ENCODE measurements around the gene OR2V2. TPM values are rescaled to one million over a fixed set of nuclear protein-coding genes. Genes with fewer than 3 reads are reported as not detected.
A peak's percentile ranks its signal among the peaks of the same experiment; 100 is the strongest.

The OR2V2 gene
- total and polyA plus RNA-seq, 10 of the 15 experiments (the other 5 are each of a cell fraction or from before 2014, with no cell fraction given): 0.26 TPM; not detected in 9

GRCh38 chr5:181191526-181192336 is 44.3 kb downstream of the OR2V2 start (continued):
- TF ChIP-seq ZZZ3 (IDR thresholded peaks at IDR 0.05; ENCODE audit: control insufficient read depth, insufficient read length, low read depth): no peak
- peak; percentile 48; the same call in 1 of the 2 replicates for TF ChIP-seq ZNF592 (IDR thresholded peaks at IDR 0.05)
- TF ChIP-seq KAT2A (conservative IDR thresholded peaks at IDR 0.05; ENCODE audit: control insufficient read depth, low read depth, low read length): no peak
- peak; percentile 38 for TF ChIP-seq NBN (IDR thresholded peaks at IDR 0.05)
- no peak for TF ChIP-seq HSF1 (IDR thresholded peaks at IDR 0.05; ENCODE audit: low read depth, low read length)
- 0 out of 2 replicates have a peak, but pooled peaks have one; percentile 56 for TF ChIP-seq HDGF (IDR thresholded peaks at IDR 0.05)
- peak in 1 of 2 experiments; percentile 62; a peak in 1 of 3 replicates for TF ChIP-seq EGR1 (IDR thresholded peaks at IDR 0.05; ENCODE audit: borderline replicate concordance in 1 of 2, low read depth in 2 of 2, low read length in 2 of 2)
- TF ChIP-seq ATF7 (IDR thresholded peaks at IDR 0.05; ENCODE audit: low read depth): peak; percentile 22; the same call in 1 of the 2 replicates
- no peak for TF ChIP-seq SMAD1 (IDR thresholded peaks at IDR 0.05; ENCODE audit: low read depth, partially characterized antibody)
- TF ChIP-seq MTA2 (IDR thresholded peaks at IDR 0.05; ENCODE audit: low read depth): no peak
- TF ChIP-seq RELA (IDR thresholded peaks at IDR 0.05; ENCODE audit: borderline replicate concordance, partially characterized antibody): peak; percentile 82
- TF ChIP-seq BACH1 (IDR thresholded peaks at IDR 0.05; ENCODE audit: borderline replicate concordance): peak; percentile 90
- no peak; the same call in 1 of the 2 replicates for TF ChIP-seq NKRF (conservative IDR thresholded peaks at IDR 0.05)
- 0 out of 2 replicates have a peak, but pooled peaks have one; percentile 22 for TF ChIP-seq RELB (IDR thresholded peaks at IDR 0.05; ENCODE audit: low read depth)
- no peak for TF ChIP-seq ZNF384 (IDR thresholded peaks at IDR 0.05; ENCODE audit: borderline replicate concordance, low read depth, low read length)
- TF ChIP-seq SRF (IDR thresholded peaks at IDR 0.05; ENCODE audit: low read depth in 2 of 2, low read length in 2 of 2): no peak
- no peak for TF ChIP-seq IRF5 (IDR thresholded peaks at IDR 0.05; ENCODE audit: borderline replicate concordance)
